Adipocyte (in vitro differentiated cells): ENCODE results near the gene MARVELD1.
"Not testable (repeated sequence)": the region's sequence is repeated elsewhere in the genome, so short reads cannot be mapped to it uniquely, and the experiment has no call there.

Experiments
- DNase-seq: peaks from one replicate; pipeline ENCODE4 v3.0.0-alpha.2; 2015; ENCODE audit warnings: low read depth
- H3K27me3 ChIP-seq: replicated peaks from 2 replicates; pipeline ENCODE4 v1.7.0; 2013; ENCODE audit warnings: mild to moderate bottlenecking, low read length, moderate library complexity; ENCODE audit not compliant: control insufficient read depth, insufficient read depth
- H3K36me3 ChIP-seq: 2 replicates; pipeline ENCODE4 v1.7.0; 2013; ENCODE audit warnings: low read length, mild to moderate bottlenecking, moderate library complexity; ENCODE audit not compliant: control insufficient read depth, insufficient read depth, severe bottlenecking
- H3K4me1 ChIP-seq: 2 replicates; pipeline ENCODE4 v1.7.0; 2013; ENCODE audit warnings: mild to moderate bottlenecking, low read length, moderate library complexity; ENCODE audit not compliant: control insufficient read depth, insufficient read depth
- H3K4me3 ChIP-seq: 2 replicates; pipeline ENCODE4 v1.7.0; 2013; ENCODE audit warnings: mild to moderate bottlenecking, low read length, moderate library complexity
- H3K9ac ChIP-seq: 2 replicates; pipeline ENCODE4 v1.7.0; 2013; ENCODE audit warnings: mild to moderate bottlenecking, low read length, moderate library complexity
- H3K9me3 ChIP-seq: 2 replicates; pipeline ENCODE4 v1.7.0; 2013; ENCODE audit warnings: mild to moderate bottlenecking, low read length, moderate library complexity; ENCODE audit not compliant: control insufficient read depth

MARVELD1 gene

GRCh38 chr10:97683556-97684367 lies 29.8 kb upstream of the MARVELD1 start:
- Histone ChIP-seq H3K4me1 (peaks cover 51% of the 10 kb centered on the region), H3K4me3 (peak overlapping the region; percentile 90), H3K36me3 (peaks cover 7% of the 10 kb centered on the region), H3K9ac (peak overlapping the region; percentile 66), H3K9me3 (no peaks in the 10 kb centered on the region), H3K27me3 (no peaks in the 10 kb centered on the region)
- peak; percentile 56 for DNase-seq

GRCh38 chr10:97684368-97684713 lies 29.2 kb upstream of the MARVELD1 start:
- peak overlapping the region; percentile 90 for H3K4me3 ChIP-seq
- DNase-seq, H3K9me3 ChIP-seq, H3K27me3 ChIP-seq, H3K36me3 ChIP-seq: not testable (repeated sequence)
- peaks cover 56% of the 10 kb centered on the region for H3K4me1 ChIP-seq
- H3K9ac ChIP-seq = peak overlapping the region; percentile 90

DNA sequence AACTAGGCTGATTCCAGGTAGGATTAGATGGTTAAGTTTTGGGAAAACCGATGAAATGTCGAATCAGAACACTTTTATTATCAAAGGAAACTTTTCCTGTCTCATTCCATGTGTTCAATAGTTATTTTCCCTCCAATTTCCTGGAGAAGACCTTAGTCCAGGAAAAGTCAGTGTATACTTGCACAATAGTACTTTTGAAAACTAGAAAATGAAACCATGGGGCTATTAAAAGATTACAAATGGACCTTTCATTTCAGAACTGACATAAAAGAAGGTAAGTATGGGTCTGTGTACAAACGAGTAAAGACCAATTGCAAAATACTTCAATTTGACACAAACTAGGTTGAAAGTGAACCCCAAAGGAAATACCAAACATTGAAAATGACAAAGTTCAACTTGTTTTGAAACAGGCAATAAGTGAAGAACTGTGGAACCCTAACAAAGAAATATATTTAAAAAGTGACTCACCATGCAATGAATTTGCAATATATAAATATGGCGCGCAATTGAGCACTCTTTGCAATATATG lies 28.6 kb upstream of the MARVELD1 start:
- H3K4me1 ChIP-seq = peaks cover 61% of the 10 kb centered on the region
- H3K4me3 ChIP-seq = peak overlapping the region; percentile 90
- peak; percentile 47 for DNase-seq
- H3K27me3 ChIP-seq = no peaks in the 10 kb centered on the region
- H3K9me3 ChIP-seq = no peaks in the 10 kb centered on the region
- peak overlapping the region; percentile 90 for H3K9ac ChIP-seq
- H3K36me3 ChIP-seq = no peaks in the 10 kb centered on the region

GRCh38 chr10:97685395-97685958 lies 28.1 kb upstream of the MARVELD1 start:
- H3K9me3 ChIP-seq = no peaks in the 10 kb centered on the region
- no peaks in the 10 kb centered on the region for H3K27me3 ChIP-seq
- peak overlapping the region; percentile 90 for H3K9ac ChIP-seq
- peak overlapping the region; percentile 90 for H3K4me3 ChIP-seq
- H3K4me1 ChIP-seq = peaks cover 67% of the 10 kb centered on the region
- peak; percentile 57 for DNase-seq
- no peaks in the 10 kb centered on the region for H3K36me3 ChIP-seq

DNA sequence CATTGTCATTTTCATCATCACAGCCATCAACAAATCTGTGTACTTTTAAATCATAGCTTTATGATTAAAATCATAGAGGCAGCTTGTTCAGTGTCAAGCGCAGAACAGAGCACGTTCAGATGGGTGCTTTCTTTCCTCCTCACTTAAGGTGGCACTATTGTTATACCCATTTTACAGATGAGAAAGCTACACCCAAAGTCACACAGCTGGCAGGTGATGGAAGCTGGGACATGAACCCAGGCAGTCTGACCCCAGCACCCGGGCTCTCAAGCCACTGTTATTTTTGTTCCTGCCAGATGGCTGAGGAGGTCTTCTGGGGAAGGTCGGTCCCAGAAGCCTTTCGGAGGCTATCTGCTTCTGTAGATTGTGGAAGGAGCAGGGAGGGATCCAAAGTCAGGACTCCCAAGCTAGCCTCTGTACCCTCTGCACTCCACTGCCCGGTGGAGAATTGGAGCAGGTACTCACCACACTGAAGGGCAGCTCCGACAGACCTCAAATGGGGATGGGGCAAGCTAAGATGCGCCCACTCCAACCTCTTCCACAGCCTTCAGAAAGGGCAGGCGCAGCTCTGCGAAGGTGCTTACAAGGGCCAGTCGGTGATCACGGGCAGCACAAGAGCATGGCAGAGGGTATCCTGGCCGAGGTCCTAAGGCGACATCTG lies 27.1 kb upstream of the MARVELD1 start:
- Histone ChIP-seq H3K4me1 (peaks cover 67% of the 10 kb centered on the region), H3K9me3 (no peaks in the 10 kb centered on the region), H3K9ac (peak overlapping the region; percentile 90), H3K27me3 (no peaks in the 10 kb centered on the region), H3K36me3 (no peaks in the 10 kb centered on the region), H3K4me3 (peak overlapping the region; percentile 90)
- DNase-seq = peak; percentile 11

DNA sequence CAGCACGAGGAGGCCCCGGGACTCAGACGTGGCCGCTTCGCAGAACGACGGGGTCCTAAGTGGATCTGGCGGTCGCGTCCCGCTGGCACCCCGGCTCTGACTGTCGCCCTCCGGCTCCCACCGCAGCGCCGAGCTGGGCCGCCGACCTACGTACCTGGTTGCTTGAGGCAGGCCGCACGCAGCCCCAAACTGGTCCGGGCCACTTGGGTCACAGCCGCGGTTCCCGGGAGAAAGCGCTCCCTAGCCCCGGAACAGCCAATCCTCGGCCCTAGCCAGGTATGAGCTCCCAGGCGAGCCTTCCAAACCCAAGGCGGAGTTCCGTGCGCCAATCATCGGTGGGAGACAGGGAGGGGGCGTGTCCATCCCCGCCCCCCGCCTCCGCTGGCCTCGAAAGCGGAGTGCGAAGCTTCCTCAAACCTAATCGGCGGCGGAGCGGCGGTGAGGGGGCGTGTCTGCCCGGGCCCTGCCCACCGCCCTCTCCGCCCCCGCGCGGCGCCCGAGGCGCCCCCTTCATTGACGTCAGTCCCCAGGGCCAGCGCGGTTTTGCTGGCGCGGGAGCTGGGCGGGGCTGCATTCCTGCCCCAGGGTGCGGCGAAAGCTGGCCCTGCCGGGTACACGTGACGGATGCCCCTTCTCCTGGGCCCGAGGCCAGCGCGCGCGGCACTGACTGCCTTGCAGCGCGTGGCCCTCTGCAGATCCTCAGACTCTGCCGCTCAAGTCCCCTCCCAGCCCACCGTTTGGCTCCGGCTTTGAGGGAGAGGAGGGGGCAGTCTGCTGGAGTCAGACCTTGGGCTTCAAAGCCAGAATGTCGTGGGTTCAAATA lies 26.4 kb upstream of the MARVELD1 start, which contains the start of gene AVPI1:
Gene AVPI1 (minus strand): TSS at position 280 of the 823 bp plus-strand sequence. CDS start 7,336 bp downstream, outside the sequence.
- Histone ChIP-seq H3K36me3 (no peaks in the 10 kb centered on the region), H3K4me1 (peaks cover 64% of the 10 kb centered on the region)
- DNase-seq = peak; percentile 98

DNA sequence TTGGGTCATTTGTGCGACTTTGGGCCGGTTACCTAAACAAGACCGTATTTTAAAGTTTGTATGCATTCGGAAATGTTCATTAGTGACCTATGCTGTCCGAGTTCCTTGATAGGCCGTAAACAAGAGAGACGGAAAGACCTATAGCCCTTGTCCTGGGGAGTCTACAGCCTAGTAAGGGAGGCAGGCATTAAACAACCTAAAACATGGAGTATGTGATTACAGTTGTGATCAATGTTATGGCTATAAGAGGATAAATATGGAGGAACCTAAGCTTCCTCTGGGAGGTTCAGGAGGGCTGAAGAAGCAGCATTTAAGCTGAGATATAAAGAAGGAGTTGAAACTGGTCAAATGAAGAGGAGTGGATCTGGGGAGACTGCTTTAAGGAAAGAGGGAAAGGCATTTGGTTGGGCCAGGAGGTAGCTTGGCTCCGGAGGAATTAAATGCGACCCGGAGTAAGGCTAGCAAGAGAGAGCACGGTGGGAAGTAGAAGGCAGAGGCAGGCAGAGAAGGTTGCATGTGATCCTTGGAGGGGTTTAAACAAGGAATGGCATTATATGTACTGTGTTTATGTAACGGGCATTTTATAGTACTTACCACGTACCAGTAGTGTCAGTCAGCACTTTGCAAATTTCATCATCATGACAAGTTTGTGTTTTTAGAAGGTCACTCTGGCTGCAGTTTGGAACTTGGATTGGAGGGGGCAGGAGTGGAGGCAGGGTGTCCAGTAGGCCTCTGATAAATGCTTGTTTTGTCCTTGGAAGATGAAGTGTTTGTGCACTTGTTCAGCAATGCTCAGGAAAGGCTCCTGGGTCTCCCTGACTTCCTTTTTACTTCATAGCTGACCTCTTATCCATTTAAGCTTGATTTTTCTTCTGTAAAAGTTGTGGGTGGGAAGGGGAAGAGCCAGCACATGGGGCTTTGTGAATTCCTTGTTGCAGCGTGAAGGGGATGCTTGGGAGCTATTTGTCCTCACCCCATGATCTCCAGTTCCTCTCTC lies 25.4 kb upstream of the MARVELD1 start:
- Histone ChIP-seq H3K4me1 (peaks cover 57% of the 10 kb centered on the region), H3K36me3 (no peaks in the 10 kb centered on the region), H3K9me3 (no peaks in the 10 kb centered on the region), H3K4me3 (peak overlapping the region; percentile 57), H3K27me3 (no peaks in the 10 kb centered on the region), H3K9ac (peak overlapping the region; percentile 74)
- DNase-seq = peak; percentile 89

More for the DNA sequence above, 26.4 kb upstream of the MARVELD1 start, which contains the start of gene AVPI1:
- no peaks in the 10 kb centered on the region for H3K27me3 ChIP-seq
- no peaks in the 10 kb centered on the region for H3K9me3 ChIP-seq
- H3K9ac ChIP-seq = peak within 1 kb of the TSS; percentile 90
- peak within 1 kb of the TSS; percentile 90 for H3K4me3 ChIP-seq

DNA sequence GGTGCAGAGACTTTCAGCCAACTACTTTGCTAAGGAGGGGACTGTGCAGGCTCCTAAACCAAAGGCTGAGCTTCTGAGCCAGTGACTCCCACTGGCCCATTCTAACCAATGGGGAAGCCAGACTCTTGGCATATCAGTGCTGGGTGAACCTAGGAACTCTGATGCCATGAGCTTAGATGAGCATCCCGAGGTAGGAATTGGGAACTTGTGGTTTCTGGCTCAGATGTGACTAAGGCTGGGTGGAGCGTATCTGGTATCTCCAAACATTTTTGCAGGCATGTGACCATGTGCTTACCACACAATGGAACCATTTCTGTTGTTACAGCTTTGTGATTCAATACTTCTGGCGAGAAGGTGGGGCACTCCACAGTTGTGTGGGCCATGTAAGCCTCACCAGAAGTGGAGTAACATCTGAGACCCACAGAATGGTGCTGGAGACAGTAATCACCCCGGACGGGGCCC lies 23.9 kb upstream of the MARVELD1 start:
- Histone ChIP-seq H3K9me3 (no peaks in the 10 kb centered on the region), H3K36me3 (no peaks in the 10 kb centered on the region), H3K4me1 (peaks cover 42% of the 10 kb centered on the region), H3K4me3 (no peak overlapping the region), H3K9ac (no peak overlapping the region), H3K27me3 (no peaks in the 10 kb centered on the region)
- DNase-seq = peak; percentile 90

- DNase-seq = peak; percentile 25
- Histone ChIP-seq H3K27me3 (no peaks in the 10 kb centered on the region), H3K9ac (no peak overlapping the region)
Observed at GRCh38 chr10:97690133-97690532, 23.4 kb upstream of the MARVELD1 start.

More at GRCh38 chr10:97690133-97690532, 23.4 kb upstream of the MARVELD1 start:
- Histone ChIP-seq H3K4me1 (peaks cover 37% of the 10 kb centered on the region), H3K9me3 (no peaks in the 10 kb centered on the region), H3K4me3 (no peak overlapping the region), H3K36me3 (no peaks in the 10 kb centered on the region)
